HepG2 (cell line): Measurements from ENCODE around the gene FOXK2. TPM values are rescaled to one million over a fixed set of nuclear protein-coding genes. Genes with fewer than 3 reads are reported as not detected.

Experiments
- ERF ChIP-seq: IDR thresholded peaks from 2 replicates; pipeline ENCODE4 v1.6.1; 2018; ENCODE audit warnings: missing biosample characterization, missing genetic modification reagents
- HINFP ChIP-seq: sonication (generic); formaldehyde crosslinking; IDR thresholded peaks from 2 replicates; pipeline ENCODE4 v1.4.0; 2020; ENCODE audit warnings: low read depth, mild to moderate bottlenecking, missing genetic modification reagents
- KLF12 ChIP-seq: sonication (generic); formaldehyde crosslinking; IDR thresholded peaks from 2 replicates; pipeline ENCODE4 v1.4.0; 2020; ENCODE audit warnings: missing genetic modification reagents, borderline replicate concordance
- PAXIP1 ChIP-seq: sonication (generic); formaldehyde crosslinking; conservative IDR thresholded peaks from 2 replicates; pipeline ENCODE4 v1.4.0; 2020; ENCODE audit warnings: mild to moderate bottlenecking, missing genetic modification reagents, moderate library complexity
- POGK ChIP-seq: sonication (generic); formaldehyde crosslinking; conservative IDR thresholded peaks from 2 replicates; pipeline ENCODE4 v1.8.0; 2022; ENCODE audit warnings: mild to moderate bottlenecking, moderate library complexity, missing genetic modification reagents
- RFX1 ChIP-seq: fragments of 450-650 bp; IDR thresholded peaks from 2 replicates; pipeline ENCODE4 v1.6.1; 2017
- ZNF280B ChIP-seq: sonication (generic); formaldehyde crosslinking; IDR thresholded peaks from 2 replicates; pipeline ENCODE4 v1.5.0; 2020; ENCODE audit warnings: missing genetic modification reagents, mild to moderate bottlenecking, borderline replicate concordance
- ZNF407 ChIP-seq: sonication (generic); formaldehyde crosslinking; IDR thresholded peaks from one replicate; pipeline ENCODE4 v1.5.1; 2020; ENCODE audit warnings: mild to moderate bottlenecking, missing genetic modification reagents; ENCODE audit errors: not compliant biosample characterization
- ZNF512 ChIP-seq: sonication (generic); formaldehyde crosslinking; IDR thresholded peaks from 2 replicates; pipeline ENCODE4 v1.4.0; 2020; ENCODE audit warnings: mild to moderate bottlenecking, missing genetic modification reagents
- polyA plus RNA-seq, 8 experiments: library from polyadenylated mRNA; depleted of rRNA in 3 of 8; stranded (reverse) in 7 of 8; unstranded in 1 of 8; fragments of >200 nt; fragmentation: Illumina TruSeq in 4 of 8; extraction: Trizol in 4 of 8; gene quantifications; 2 replicates each; pipeline versions ENCODE4 v1.2.1 to v1.2.3, GENCODE V29; 2011 to 2016; ENCODE audit warnings: low read depth in 4 of 8, missing spikeins in 1 of 8, mixed read lengths in 1 of 8; ENCODE audit not compliant: insufficient read depth in 1 of 8
- total RNA-seq, 5 experiments: library from RNA; depleted of rRNA; stranded (reverse); fragments of >200 nt; fragmentation: Illumina TruSeq; extraction: Trizol; gene quantifications; 2 replicates each; pipeline ENCODE4 v1.2.3, GENCODE V29; 2016; ENCODE audit warnings: low read depth in 1 of 5

The FOXK2 gene
- total and polyA plus RNA-seq, 2 of the 13 experiments (the other 11 are each of a cell fraction or from before 2014, with no cell fraction given): 67.1 to 67.2 TPM

GRCh38 chr17:82503728-82504308 lies 15.7 kb upstream of the FOXK2 start (continued):
- TF ChIP-seq ZNF407 (CRISPR knock-in tag) (peak; percentile 78), KLF12 (CRISPR knock-in tag) (no peak), ZNF280B (CRISPR knock-in tag) (peak; percentile 95), RFX1 (no peak), ZNF512 (CRISPR knock-in tag) (no peak), PAXIP1 (CRISPR knock-in tag) (0 out of 2 replicates have a peak, but pooled peaks have one; percentile 30), HINFP (peak; percentile 88), POGK (CRISPR knock-in tag) (peak; percentile 69; the same call in 1 of the 2 replicates), ERF (CRISPR knock-in tag) (peak; percentile 89)
